GM19372 (cell line): ENCODE measurements around the gene LSMEM2.
A peak's percentile ranks its signal among the peaks of the same experiment; 100 is the strongest.

ENCODE experiments used
- ATAC-seq: cut with Tn5 transposase; IDR thresholded peaks from one replicate; pipeline ENCODE4 v1.9.1; 2021; ENCODE audit warnings: mild to moderate bottlenecking, low read depth, moderate library complexity; ENCODE audit not compliant: unreplicated experiment

Gene LSMEM2

GRCh38 chr3:50333744-50334328 lies 54.9 kb downstream of the LSMEM2 start:
- ATAC-seq: no peak

GRCh38 chr3:50334339-50335075 lies 55.6 kb downstream of the LSMEM2 start:
- ATAC-seq: no peak

GRCh38 chr3:50336452-50337174 lies 57.7 kb downstream of the LSMEM2 start:
- peak; percentile 33 for ATAC-seq

GRCh38 chr3:50337175-50337861 lies 58.4 kb downstream of the LSMEM2 start:
- peak; percentile 67 for ATAC-seq
